ENCODE results near the gene SERGEF.

The SERGEF gene

GRCh38 chr11:17745023-17745772, 267.6 kb downstream of the SERGEF start:
- DNase-seq, result no peak

GRCh38 chr11:17744151-17744940, 268.5 kb downstream of the SERGEF start:
- no peak for DNase-seq

- DNase-seq, result no peak
Measured at GRCh38 chr11:17743808-17744119, 269.1 kb downstream of the SERGEF start.

- DNase-seq, result no peak
Measured at GRCh38 chr11:17743026-17743807, 269.6 kb downstream of the SERGEF start.

GRCh38 chr11:17742019-17742418, 270.8 kb downstream of the SERGEF start:
- no peak for DNase-seq

GRCh38 chr11:17741487-17741886, 271.4 kb downstream of the SERGEF start:
- DNase-seq, result no peak

- DNase-seq, result no peak
Measured at GRCh38 chr11:17740649-17741235, 272.1 kb downstream of the SERGEF start.

GRCh38 chr11:17739945-17740338, 272.9 kb downstream of the SERGEF start:
- DNase-seq, result no peak

- no peak for DNase-seq
Measured at GRCh38 chr11:17738151-17738973, 274.5 kb downstream of the SERGEF start.

All from amniotic stem cell (primary cell).